Skeletal muscle satellite cell (primary cell): ENCODE results near the gene GID4.

Source experiments
- H3K27me3 ChIP-seq: 2 replicates; pipeline ENCODE4 v1.7.0; 2013; ENCODE audit warnings: low read length; ENCODE audit not compliant: control insufficient read depth, insufficient read depth
- H3K36me3 ChIP-seq: 2 replicates; pipeline ENCODE4 v1.7.0; 2013; ENCODE audit warnings: mild to moderate bottlenecking, control low read depth, low read length; ENCODE audit not compliant: insufficient read depth
- H3K4me1 ChIP-seq: 2 replicates; pipeline ENCODE4 v1.7.0; 2013; ENCODE audit warnings: low read length; ENCODE audit not compliant: control insufficient read depth, insufficient read depth
- H3K4me2 ChIP-seq: 2 replicates; pipeline ENCODE4 v1.7.0; 2013; ENCODE audit warnings: mild to moderate bottlenecking, low read length
- H3K4me3 ChIP-seq: 2 replicates; pipeline ENCODE4 v1.7.0; 2013; ENCODE audit warnings: low read length
- H3K9ac ChIP-seq: 2 replicates; pipeline ENCODE4 v1.7.0; 2013; ENCODE audit warnings: mild to moderate bottlenecking, low read depth, low read length, moderate library complexity
- H3K9me3 ChIP-seq: replicated peaks from 2 replicates; pipeline ENCODE4 v1.7.0; 2013; ENCODE audit warnings: mild to moderate bottlenecking, control low read depth, low read length

The GID4 gene

DNA sequence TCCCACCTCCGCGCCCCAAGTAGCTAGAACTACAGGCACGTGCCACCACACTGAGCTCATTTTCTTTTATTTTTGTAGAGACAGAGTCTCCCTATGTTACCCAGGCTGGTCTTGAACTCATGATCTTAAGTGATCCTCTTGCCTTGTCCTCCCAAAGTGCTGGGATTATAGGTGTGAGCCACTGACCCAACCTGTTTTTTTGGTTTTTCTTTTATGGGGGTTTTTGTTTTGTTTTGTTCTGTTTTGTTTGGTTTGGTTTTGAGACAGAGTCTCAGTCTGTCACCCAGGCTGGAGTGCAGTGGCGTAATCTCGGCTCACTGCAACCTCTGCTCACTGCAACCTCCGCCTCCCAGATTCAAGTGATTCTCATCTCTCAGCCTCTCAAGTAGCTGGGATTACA is 16.4 kb downstream of the GID4 start:
- H3K9ac ChIP-seq = no peak overlapping the region
- no peaks in the 10 kb centered on the region for H3K9me3 ChIP-seq
- H3K36me3 ChIP-seq = peaks cover 32% of the 10 kb centered on the region
- no peak overlapping the region for H3K4me2 ChIP-seq
- no peaks in the 10 kb centered on the region for H3K27me3 ChIP-seq
- no peak overlapping the region for H3K4me3 ChIP-seq
- no peaks in the 10 kb centered on the region for H3K4me1 ChIP-seq

DNA sequence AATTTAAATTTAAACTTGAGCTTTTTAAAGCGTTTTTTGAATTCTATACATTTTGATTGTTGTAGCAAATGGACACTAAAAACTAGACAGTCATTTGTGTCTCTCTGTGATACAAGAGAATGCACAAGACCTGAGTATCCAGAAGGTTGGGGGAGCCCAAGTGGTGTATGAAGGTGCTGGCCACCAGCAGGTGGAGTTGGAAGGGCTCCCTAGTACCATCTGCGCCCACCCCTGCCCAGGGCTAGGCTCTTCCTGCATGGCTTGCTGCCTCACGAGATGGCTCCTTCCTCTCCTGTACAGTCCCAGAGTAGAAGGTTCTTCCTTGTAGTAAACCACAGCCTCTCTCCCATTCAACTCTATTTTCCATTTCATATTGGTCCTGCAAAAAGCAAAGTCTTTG is 17.0 kb downstream of the GID4 start:
- no peak overlapping the region for H3K4me2 ChIP-seq
- H3K9me3 ChIP-seq = no peaks in the 10 kb centered on the region
- no peak overlapping the region for H3K9ac ChIP-seq
- H3K4me1 ChIP-seq = no peaks in the 10 kb centered on the region
- H3K4me3 ChIP-seq = no peak overlapping the region
- peaks cover 35% of the 10 kb centered on the region for H3K36me3 ChIP-seq
- H3K27me3 ChIP-seq = no peaks in the 10 kb centered on the region

DNA sequence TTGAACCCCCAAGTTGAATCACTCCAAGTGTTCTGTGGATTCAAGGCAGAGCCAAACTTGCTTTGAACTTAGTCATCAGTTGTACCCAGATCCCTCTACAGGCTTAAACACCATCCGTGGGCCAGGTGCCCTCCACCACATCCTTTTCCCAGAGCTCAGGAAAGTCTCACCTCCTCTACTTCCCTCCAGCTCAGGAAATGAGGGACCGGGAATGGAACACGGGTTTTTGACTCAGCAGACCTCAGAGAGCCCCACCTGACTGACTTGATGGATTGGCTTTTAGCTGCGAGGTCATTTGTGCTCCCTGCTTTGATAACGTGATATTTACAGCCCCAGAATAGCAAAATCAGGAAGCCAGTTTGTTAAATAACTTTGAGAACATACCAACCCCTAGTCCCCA is 20.1 kb downstream of the GID4 start:
- Histone ChIP-seq H3K4me1 (no peaks in the 10 kb centered on the region), H3K4me2 (no peak overlapping the region), H3K27me3 (no peaks in the 10 kb centered on the region), H3K9me3 (no peaks in the 10 kb centered on the region), H3K9ac (no peak overlapping the region), H3K4me3 (no peak overlapping the region), H3K36me3 (peaks cover 47% of the 10 kb centered on the region)

GRCh38 chr17:18064053-18064452 is 24.8 kb downstream of the GID4 start:
- peaks cover 43% of the 10 kb centered on the region for H3K36me3 ChIP-seq
- no peaks in the 10 kb centered on the region for H3K27me3 ChIP-seq
- no peak overlapping the region for H3K4me3 ChIP-seq
- H3K9me3 ChIP-seq = no peaks in the 10 kb centered on the region
- H3K4me2 ChIP-seq = no peak overlapping the region
- H3K9ac ChIP-seq = no peak overlapping the region
- H3K4me1 ChIP-seq = no peaks in the 10 kb centered on the region

DNA sequence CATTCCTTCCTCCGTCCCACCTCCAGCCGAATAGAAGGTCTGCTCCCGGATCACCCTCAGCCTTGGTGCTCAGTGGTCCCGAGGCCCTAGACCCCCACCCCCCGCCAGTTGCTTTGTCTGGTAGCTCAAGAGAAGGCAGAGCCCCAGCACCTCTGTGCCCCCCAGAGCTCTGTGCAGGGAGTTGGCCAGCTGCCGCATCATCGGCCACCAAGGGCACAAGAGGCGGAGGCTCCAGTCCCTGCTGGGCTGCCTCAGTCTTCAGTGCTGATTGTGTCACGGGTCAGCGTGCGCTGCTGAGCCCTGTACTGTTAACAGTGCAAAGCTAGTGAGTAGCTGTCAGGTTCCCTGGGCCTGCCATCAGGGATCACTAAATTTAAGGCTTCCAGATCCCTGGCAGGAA is 26.3 kb downstream of the GID4 start:
- Histone ChIP-seq H3K27me3 (no peaks in the 10 kb centered on the region), H3K4me2 (no peak overlapping the region), H3K9ac (no peak overlapping the region), H3K4me1 (peaks cover 1% of the 10 kb centered on the region), H3K4me3 (no peak overlapping the region), H3K36me3 (peaks cover 37% of the 10 kb centered on the region), H3K9me3 (no peaks in the 10 kb centered on the region)

DNA sequence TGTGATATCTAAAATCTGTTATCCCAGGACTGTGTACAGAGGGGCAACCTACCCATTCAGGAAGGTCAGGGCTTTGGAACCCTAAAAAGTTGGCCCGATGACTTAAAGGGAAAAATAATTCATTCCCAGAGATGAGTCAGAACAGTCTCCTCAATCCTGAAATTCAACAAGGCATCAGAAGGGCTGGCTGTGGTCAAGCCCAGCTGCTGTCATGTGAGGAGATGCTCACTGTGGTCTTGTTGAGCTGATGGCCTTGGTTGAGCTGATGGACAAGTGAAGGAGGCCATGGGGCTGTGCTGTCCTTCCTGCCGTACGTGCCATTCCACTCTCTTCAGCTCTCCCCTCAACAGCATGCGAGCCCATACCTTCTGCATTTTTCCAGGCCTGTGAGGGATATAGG is 27.7 kb downstream of the GID4 start:
- H3K4me3 ChIP-seq = no peak overlapping the region
- H3K4me2 ChIP-seq = no peak overlapping the region
- no peaks in the 10 kb centered on the region for H3K27me3 ChIP-seq
- H3K9ac ChIP-seq = no peak overlapping the region
- no peaks in the 10 kb centered on the region for H3K9me3 ChIP-seq
- H3K36me3 ChIP-seq = peaks cover 28% of the 10 kb centered on the region
- peaks cover 9% of the 10 kb centered on the region for H3K4me1 ChIP-seq

DNA sequence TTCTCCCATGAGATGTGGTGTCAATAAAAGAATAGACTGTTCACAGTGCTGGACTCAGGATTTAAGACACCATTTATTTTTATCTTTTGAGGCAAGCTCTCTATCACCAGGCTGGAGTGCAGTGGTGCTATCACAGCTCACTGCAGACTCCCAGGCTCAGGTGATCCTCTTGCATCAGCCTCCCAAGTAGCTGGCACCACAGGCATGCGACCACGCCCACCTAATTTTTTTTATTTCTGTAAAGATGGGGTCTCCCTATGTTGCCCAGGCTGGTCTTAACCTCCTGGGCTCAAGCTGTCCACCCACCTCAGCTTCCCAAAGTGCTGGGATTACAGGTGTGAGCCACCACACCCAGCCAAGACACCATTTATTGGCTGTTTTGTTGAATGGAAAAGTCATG is 29.9 kb downstream of the GID4 start:
- Histone ChIP-seq H3K4me3 (no peak overlapping the region), H3K9ac (no peak overlapping the region), H3K4me1 (peaks cover 9% of the 10 kb centered on the region), H3K27me3 (no peaks in the 10 kb centered on the region), H3K9me3 (no peaks in the 10 kb centered on the region), H3K4me2 (no peak overlapping the region), H3K36me3 (peaks cover 21% of the 10 kb centered on the region)

DNA sequence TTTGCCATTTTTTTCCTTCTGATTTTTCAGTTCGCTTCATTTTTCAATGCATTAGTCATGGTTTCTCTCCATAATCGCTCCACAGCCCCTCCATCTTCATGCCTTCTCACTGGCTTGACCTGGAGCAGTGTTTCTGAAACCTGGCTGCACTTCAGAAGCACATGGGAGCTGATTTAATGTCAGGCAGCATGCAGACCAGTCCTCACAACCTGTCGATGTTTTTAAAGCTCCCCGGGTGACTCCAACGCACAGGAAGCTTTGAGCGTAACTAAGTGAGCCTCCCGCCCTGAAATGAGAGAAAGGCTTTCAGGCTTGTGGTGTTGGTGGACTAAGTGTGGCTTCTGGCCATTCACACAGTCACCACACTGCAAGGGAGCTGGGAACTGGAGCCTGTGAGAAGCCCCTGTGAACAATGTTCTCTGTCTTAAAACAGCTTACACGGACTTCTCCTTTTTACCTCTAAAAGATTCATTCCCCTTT is 31.7 kb downstream of the GID4 start:
- H3K36me3 ChIP-seq = peaks cover 7% of the 10 kb centered on the region
- H3K4me1 ChIP-seq = peaks cover 9% of the 10 kb centered on the region
- peaks cover 7% of the 10 kb centered on the region for H3K27me3 ChIP-seq
- H3K9me3 ChIP-seq = no peaks in the 10 kb centered on the region
- no peak overlapping the region for H3K9ac ChIP-seq
- peak overlapping the region; percentile 74 for H3K4me2 ChIP-seq
- peak overlapping the region; percentile 46 for H3K4me3 ChIP-seq

GRCh38 chr17:18071751-18072150 is 32.5 kb downstream of the GID4 start:
- Histone ChIP-seq H3K4me1 (peaks cover 9% of the 10 kb centered on the region), H3K4me3 (no peak overlapping the region), H3K36me3 (peaks cover under 1% of the 10 kb centered on the region), H3K4me2 (no peak overlapping the region), H3K9me3 (no peaks in the 10 kb centered on the region), H3K9ac (no peak overlapping the region), H3K27me3 (peaks cover 13% of the 10 kb centered on the region)

GRCh38 chr17:18074566-18075272 is 35.5 kb downstream of the GID4 start:
- H3K27me3 ChIP-seq = peaks cover 23% of the 10 kb centered on the region
- H3K4me3 ChIP-seq = no peak overlapping the region
- H3K9me3 ChIP-seq = no peaks in the 10 kb centered on the region
- peaks cover 9% of the 10 kb centered on the region for H3K4me1 ChIP-seq
- H3K36me3 ChIP-seq = no peaks in the 10 kb centered on the region
- no peak overlapping the region for H3K9ac ChIP-seq
- H3K4me2 ChIP-seq = no peak overlapping the region

DNA sequence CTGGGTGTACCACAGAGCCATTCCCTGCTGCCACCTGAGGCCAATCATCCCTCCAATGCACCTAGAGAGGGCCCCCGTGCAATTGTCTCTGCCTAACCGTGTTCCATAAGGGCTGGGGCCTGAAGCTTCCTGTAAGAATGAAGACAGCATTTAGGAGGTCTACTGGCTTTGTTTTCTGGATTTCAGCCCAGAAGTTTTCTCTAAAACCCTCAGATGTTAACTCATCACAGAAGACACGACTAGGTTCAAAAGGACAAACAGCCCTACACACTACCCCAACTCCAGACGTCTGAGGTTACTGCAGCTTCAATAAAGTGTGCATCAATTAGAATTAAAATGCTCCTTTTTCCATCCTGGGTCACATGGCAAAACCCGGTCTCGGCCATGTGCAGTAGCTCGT is 37.7 kb downstream of the GID4 start:
- peaks cover 23% of the 10 kb centered on the region for H3K27me3 ChIP-seq
- no peak overlapping the region for H3K4me3 ChIP-seq
- no peaks in the 10 kb centered on the region for H3K9me3 ChIP-seq
- H3K4me2 ChIP-seq = no peak overlapping the region
- H3K4me1 ChIP-seq = no peaks in the 10 kb centered on the region
- H3K36me3 ChIP-seq = no peaks in the 10 kb centered on the region
- no peak overlapping the region for H3K9ac ChIP-seq

DNA sequence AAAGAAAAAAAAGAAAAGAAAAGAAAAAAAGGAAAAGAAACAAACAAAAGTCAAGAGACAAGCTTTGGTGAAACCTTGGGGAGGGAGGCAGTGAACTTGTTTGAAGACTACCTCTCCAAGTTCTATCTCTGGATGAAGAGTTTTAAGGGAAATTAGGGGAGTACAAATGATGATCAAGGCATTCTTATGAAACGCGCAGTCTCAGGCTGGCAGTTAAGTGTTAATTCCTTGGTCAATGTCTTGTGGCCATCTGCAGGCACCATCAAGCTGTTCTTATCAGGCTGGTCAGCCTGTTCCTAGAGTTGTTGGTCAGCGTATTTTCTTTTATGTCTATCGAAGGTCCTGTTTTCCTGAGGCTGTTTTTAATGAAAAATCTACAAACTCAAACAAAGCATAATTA is 40.3 kb downstream of the GID4 start:
- H3K4me2 ChIP-seq = no peak overlapping the region
- no peaks in the 10 kb centered on the region for H3K4me1 ChIP-seq
- H3K9ac ChIP-seq = no peak overlapping the region
- no peak overlapping the region for H3K4me3 ChIP-seq
- H3K9me3 ChIP-seq = no peaks in the 10 kb centered on the region
- H3K27me3 ChIP-seq = peaks cover 23% of the 10 kb centered on the region
- no peaks in the 10 kb centered on the region for H3K36me3 ChIP-seq
